ENCODE results near the gene GNAQ.

- TF ChIP-seq CTCF (IDR thresholded peaks at IDR 0.05) (no peak), POLR2A (IDR thresholded peaks at IDR 0.05) (no peak)
Observed at GRCh38 chr9:77726814-77727213, 304.8 kb downstream of the GNAQ start.
